ENCODE data around the gene LMAN1L.

DNA sequence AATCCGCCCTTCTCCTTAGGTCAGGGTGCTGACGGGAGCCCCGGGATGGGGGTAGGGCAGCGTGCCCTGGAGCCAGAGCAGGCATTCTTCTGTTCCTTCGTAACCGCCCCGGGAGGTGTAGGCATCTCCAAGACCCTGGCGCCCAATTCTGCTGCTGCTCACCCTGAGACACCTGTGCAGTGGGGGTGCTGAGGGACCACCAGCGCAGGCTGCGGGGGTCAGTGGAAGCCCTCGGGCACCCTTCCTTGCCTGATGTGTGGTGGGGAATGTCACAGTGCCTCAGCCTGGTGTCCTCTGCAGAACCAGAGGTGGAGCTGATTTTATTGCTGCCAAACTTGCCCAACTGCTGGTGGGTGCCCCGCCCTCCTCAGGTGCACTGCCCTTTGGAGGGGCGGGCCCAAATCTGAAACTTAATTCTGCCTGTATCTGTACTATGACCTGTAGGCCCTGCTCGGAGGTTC lies 23.4 kb upstream of the LMAN1L start:
- TF ChIP-seq, protein P1, sequence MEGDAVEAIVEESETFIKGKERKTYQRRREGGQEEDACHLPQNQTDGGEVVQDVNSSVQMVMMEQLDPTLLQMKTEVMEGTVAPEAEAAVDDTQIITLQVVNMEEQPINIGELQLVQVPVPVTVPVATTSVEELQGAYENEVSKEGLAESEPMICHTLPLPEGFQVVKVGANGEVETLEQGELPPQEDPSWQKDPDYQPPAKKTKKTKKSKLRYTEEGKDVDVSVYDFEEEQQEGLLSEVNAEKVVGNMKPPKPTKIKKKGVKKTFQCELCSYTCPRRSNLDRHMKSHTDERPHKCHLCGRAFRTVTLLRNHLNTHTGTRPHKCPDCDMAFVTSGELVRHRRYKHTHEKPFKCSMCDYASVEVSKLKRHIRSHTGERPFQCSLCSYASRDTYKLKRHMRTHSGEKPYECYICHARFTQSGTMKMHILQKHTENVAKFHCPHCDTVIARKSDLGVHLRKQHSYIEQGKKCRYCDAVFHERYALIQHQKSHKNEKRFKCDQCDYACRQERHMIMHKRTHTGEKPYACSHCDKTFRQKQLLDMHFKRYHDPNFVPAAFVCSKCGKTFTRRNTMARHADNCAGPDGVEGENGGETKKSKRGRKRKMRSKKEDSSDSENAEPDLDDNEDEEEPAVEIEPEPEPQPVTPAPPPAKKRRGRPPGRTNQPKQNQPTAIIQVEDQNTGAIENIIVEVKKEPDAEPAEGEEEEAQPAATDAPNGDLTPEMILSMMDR (optimal IDR thresholded peaks at IDR 0.05 in 1 of 3, IDR thresholded peaks at IDR 0.05 in 1 of 3, conservative IDR thresholded peaks at IDR 0.05 in 1 of 3; ENCODE audit: extremely low read depth in 1 of 3, insufficient read depth in 2 of 3, low read length in 3 of 3) = no peak
- TF ChIP-seq EZH2 (IDR thresholded peaks at IDR 0.05; ENCODE audit: low read length) = no peak
